ENCODE results near the gene HS3ST5.

DNA sequence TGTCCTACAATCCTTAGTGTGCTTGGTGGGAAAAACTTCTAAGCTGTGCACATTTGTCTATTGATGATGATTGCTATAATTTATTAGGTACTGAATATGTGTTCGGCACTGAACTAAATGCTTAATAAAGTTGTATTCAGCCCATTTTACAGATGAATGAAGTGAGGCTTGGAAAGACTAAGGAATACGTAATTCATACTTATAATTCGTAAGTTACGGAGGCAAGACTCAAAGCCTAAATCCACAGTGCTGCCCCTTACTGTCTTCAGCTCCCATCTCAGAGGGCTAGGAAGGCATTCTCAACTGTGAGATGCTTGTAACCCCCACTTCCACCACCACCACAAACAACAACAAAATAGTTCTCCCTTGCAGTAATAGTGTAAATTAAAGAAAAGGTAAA, 171.3 kb downstream of the HS3ST5 start:
- no peak for TF ChIP-seq POLR2A (IDR thresholded peaks at IDR 0.05)
- TF ChIP-seq, protein P1, sequence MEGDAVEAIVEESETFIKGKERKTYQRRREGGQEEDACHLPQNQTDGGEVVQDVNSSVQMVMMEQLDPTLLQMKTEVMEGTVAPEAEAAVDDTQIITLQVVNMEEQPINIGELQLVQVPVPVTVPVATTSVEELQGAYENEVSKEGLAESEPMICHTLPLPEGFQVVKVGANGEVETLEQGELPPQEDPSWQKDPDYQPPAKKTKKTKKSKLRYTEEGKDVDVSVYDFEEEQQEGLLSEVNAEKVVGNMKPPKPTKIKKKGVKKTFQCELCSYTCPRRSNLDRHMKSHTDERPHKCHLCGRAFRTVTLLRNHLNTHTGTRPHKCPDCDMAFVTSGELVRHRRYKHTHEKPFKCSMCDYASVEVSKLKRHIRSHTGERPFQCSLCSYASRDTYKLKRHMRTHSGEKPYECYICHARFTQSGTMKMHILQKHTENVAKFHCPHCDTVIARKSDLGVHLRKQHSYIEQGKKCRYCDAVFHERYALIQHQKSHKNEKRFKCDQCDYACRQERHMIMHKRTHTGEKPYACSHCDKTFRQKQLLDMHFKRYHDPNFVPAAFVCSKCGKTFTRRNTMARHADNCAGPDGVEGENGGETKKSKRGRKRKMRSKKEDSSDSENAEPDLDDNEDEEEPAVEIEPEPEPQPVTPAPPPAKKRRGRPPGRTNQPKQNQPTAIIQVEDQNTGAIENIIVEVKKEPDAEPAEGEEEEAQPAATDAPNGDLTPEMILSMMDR (IDR thresholded peaks at IDR 0.05): no peak
